NCI-H2107 treated with DMSO at 0.1 percent for 48 hours (cell line): ENCODE measurements around the gene TMEM169.
"Not testable (repeated sequence)": the region's sequence is repeated elsewhere in the genome, so short reads cannot be mapped to it uniquely, and the experiment has no call there.

Experiments
- DNase-seq: peaks from one replicate; lab custom pipeline; 2025; ENCODE audit not compliant: unreplicated experiment; lab: John Stamatoyannopoulos, UW

TMEM169 gene

DNA sequence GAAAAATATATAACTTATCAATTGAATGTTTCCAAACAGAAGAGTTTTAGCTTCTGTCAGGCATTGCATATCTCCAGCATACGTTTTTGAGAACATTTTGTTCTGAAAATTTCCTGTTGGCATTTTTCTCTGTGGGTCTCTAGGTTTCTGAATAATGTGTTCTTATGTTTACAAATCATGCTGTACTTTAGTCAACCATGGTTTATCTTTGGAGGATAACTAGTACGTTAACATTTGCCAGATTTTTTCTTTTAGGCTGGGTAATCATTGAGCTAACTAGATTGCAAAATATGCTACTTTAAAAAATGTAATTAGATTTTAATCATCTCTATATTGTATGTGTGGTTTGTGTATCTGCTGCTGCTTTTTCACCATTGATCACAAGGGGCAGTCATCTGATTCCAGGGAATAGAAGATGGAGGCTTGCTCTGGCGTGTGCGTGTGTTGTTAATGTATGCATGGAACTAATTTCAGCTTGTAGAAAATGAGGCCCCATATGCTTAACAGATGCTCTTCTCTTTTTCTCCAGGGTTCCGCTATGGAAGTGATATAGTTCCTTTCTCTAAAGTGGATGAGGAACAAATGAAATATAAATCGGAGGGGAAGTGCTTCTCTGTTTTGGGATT lies 48.7 kb downstream of the TMEM169 start:
- no peak for DNase-seq

DNA sequence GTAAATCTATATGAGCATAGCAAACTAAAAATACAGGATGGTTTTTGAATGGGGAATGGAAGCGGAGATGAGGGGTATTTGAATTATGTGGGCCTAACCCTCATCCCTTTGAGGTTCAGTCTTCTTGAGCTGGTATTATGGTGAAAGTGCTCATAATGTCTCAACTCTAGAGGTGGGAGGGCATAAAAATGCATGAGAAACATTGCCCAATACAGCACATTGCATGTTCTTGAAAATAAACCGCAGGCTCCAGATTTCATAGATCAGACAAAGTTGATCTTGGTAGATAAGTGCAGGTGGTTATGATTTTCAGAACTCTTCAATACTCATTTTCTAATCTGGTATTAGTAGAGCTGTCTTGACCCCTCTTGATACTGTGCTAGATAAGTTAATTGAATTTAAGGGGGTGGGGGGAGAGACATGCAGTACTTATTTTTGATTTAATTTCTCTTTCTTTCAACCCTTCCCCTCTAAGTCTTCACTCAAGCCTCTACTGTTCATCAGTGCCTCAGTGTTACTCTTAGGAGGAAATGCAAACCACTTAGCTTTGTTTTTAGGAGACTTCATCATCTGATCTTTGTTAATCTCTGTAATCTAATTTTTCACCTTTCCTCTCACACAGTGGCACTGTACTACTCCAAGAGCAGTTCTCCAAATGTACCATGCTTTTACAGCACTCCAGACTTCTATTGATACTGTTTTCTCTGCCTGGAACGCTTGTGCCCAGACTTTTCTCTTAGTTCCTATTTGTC lies 49.6 kb downstream of the TMEM169 start:
- DNase-seq = no peak

DNA sequence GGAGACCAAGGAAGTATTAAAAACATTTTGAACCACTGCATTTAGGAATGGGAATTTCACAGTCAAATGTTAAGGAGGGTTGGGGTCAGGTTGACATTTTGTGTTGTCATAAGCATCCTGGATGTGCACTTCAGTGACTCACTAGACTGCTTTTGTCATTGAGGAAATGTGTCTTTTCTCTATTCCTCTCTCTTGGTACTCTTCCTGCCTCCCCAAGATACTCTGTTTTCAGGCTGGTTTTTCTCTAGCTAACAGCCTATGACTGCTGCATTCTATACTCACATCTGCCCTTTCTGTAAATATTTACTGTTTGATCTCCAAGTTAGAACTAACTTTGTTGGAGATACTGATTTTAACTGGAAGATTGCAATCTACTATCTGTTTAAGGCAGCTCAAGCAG lies 50.9 kb downstream of the TMEM169 start:
- no peak for DNase-seq

DNA sequence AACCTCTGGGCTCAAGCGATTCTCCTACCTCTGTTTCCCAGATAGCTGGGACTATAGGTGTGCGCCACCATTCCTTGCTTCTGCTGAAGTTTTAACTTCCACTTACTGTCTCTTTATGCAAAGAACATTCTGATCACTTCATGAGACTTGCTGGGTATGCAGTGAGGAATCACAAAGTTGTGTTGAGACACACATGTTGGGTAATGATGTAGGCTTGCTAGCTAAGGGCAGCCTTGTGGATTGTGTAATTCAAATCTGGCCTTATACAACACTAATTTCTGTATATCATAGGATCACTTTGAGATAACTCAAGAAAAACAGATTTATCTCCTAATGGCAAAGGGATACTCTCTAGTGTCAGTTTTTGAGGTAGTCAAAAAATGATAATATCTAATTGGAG lies 51.7 kb downstream of the TMEM169 start:
- DNase-seq = no peak

- no peak for DNase-seq
Observed at GRCh38 chr2:216134958-216135541, 53.3 kb downstream of the TMEM169 start.

GRCh38 chr2:216139884-216140283 lies 58.2 kb downstream of the TMEM169 start:
- DNase-seq = no peak

GRCh38 chr2:216141516-216141915 lies 59.8 kb downstream of the TMEM169 start:
- DNase-seq = not testable (repeated sequence)

DNA sequence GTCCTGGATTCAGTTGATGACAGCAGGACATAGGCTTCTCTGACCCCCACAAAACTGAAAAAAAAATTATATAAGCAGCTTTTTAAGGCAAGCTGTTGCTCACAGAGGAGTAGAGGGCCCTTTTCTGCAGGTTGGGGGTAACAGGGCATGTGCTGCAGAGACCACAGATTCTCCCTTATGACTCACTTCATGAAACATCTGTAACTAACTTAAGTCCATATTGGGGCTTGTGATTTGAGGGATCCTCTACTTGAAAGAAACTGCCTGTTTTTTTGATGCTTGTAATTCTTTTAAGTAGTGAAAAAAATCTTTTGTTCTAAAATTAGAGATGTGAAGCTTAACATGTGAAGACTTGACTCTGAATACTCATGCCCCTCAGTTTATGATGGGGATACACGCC lies 60.8 kb downstream of the TMEM169 start:
- DNase-seq = no peak

DNA sequence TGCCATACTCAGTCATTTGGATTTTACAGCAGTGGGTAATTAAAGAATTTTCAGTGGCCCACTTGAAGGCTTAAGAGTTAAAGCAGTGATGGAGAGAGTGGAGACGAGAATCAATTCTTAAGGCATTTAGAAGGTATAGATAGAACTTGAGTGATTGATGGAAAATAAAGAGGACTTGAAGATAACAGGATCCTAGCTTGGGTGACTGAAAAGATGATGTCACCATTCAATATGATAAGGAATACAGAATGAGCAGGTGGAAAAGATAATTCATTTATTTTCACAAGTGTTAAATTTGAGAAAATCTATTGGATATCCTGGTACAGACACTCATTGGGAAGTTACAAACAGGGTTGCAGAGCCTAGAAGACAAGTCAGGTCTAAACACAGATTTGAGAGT lies 62.7 kb downstream of the TMEM169 start:
- no peak for DNase-seq

- no peak for DNase-seq
Observed at GRCh38 chr2:216144857-216145256, 63.1 kb downstream of the TMEM169 start.

DNA sequence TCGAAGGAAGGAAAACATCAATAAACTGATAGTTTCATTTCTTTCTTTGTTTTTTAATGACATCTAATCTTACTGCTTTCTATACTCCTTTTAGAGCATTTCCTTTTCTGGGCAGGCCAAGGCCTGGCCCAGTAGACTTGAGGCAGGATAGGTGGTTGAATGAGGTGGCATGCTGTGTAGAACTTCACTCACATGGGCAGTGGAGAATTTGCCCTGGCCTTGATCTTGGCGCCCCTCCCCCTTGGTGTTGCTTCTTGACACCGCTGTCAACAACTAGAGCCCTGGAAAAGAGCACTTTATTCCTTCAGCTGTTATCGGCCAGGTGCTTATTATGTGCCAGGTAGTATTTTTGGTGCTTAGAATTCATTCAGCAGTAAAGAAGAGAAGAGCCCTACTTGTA lies 64.9 kb downstream of the TMEM169 start:
- DNase-seq = no peak

GRCh38 chr2:216147172-216148131 lies 65.7 kb downstream of the TMEM169 start:
- no peak for DNase-seq

- DNase-seq = no peak
Observed at GRCh38 chr2:216148983-216149382, 67.3 kb downstream of the TMEM169 start.

- no peak for DNase-seq
Observed at GRCh38 chr2:216149741-216150140, 68.0 kb downstream of the TMEM169 start.

DNA sequence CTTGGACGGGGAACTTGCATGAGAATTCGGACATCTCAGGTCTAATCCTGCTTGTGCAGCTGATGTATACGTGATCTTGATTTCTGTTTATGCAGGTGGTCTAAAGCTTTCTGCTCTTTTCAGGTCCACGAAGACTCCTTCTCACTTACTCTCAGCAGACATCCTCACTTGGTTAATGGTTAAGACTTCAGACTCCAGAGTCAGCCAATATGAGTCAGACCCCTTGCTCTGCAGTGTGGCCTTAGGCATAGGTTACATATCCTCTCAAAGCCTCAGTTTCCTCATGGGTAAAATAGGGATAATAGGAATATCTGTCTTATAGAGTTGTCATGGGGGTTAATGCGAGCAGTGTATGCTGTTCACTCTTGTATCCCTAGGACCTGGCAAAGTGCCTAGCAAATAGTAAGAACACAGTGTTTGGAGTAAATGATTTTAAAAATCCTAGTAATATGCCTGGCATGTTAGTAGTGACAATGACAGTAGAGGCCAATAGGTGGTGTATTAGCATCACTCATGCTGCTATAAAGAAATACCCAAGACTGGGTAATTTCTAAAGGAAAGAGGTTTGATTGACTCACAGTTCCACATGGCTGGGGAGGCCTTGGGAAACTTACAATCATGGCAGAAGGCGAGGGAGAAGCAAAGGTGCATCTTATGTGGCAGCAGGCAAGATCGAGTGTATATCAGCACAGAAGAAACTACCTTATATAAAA lies 69.8 kb downstream of the TMEM169 start:
- no peak for DNase-seq
